Tibial nerve (tissue), 4 donors: Measurements from ENCODE around the gene NRCAM.

Experiments used
- CTCF ChIP-seq, 5 experiments: fragments of 200-600 bp in 3 of 5; fragments of 450-650 bp in 2 of 5; sonication (generic) in 3 of 5; IDR thresholded peaks; one replicate each; pipeline ENCODE4 v1.5.1; 2016 to 2019; ENCODE audit warnings: antibody characterized with exemption in 5 of 5, mild to moderate bottlenecking in 3 of 5, moderate library complexity in 2 of 5
- EP300 ChIP-seq, 2 donors: sonication (generic); formaldehyde crosslinking; IDR thresholded peaks; one replicate each; pipeline ENCODE4 v1.6.1; 2017; ENCODE audit warnings: antibody characterized with exemption in 2 of 2, mild to moderate bottlenecking in 1 of 2
- POLR2A ChIP-seq, 2 donors: fragments of 450-650 bp; IDR thresholded peaks; one replicate each; pipeline ENCODE4 v1.6.1; 2017; ENCODE audit warnings: antibody characterized with exemption in 2 of 2, mild to moderate bottlenecking in 2 of 2, moderate library complexity in 2 of 2

GRCh38 chr7:108234971-108235450 is 221.2 kb downstream of the NRCAM start:
- no peak for TF ChIP-seq EP300 (IDR thresholded peaks at IDR 0.05)
- TF ChIP-seq CTCF (IDR thresholded peaks at IDR 0.05) = no peak
- TF ChIP-seq POLR2A (IDR thresholded peaks at IDR 0.05) = no peak
